GM12878 (cell line): Measurements from ENCODE around the gene FBXL7. TPM values are rescaled to one million over a fixed set of nuclear protein-coding genes. Genes with fewer than 3 reads are reported as not detected.

Experiments
- CHD1 ChIP-seq: IDR thresholded peaks from 2 replicates; pipeline ENCODE4 v1.6.1; 2012; ENCODE audit warnings: low read depth, low read length, improper control_type of control experiment
- HDAC6 ChIP-seq: fragments of 200-600 bp; sonication (generic); IDR thresholded peaks from one replicate; pipeline ENCODE4 v1.8.0; 2017; ENCODE audit warnings: antibody characterized with exemption; ENCODE audit not compliant: unreplicated experiment
- IKZF1 ChIP-seq: fragments of 450-650 bp; conservative IDR thresholded peaks from 2 replicates; pipeline ENCODE4 v1.6.1; 2017; ENCODE audit warnings: antibody characterized with exemption, mild to moderate bottlenecking
- MEF2B ChIP-seq: fragments of 450-650 bp; IDR thresholded peaks from 2 replicates; pipeline ENCODE4 v1.6.1; 2018; ENCODE audit warnings: mild to moderate bottlenecking, moderate library complexity; ENCODE audit not compliant: partially characterized antibody, poor library complexity, severe bottlenecking
- NR2C1 ChIP-seq: fragments of 450-650 bp; IDR thresholded peaks from 2 replicates; pipeline ENCODE4 v1.6.1; 2017; ENCODE audit warnings: antibody characterized with exemption, mild to moderate bottlenecking, moderate library complexity
- POLR2A ChIP-seq: IDR thresholded peaks from 2 replicates; pipeline ENCODE4 v1.6.1; 2011; ENCODE audit warnings: low read depth, mild to moderate bottlenecking, low read length
- SIX5 ChIP-seq: IDR thresholded peaks from 2 replicates; pipeline ENCODE4 v1.6.1; 2011; ENCODE audit warnings: mild to moderate bottlenecking, low read depth, low read length, moderate library complexity; ENCODE audit not compliant: severe bottlenecking
- SMC3 ChIP-seq: IDR thresholded peaks from 2 replicates; pipeline ENCODE4 v1.6.1; 2011; ENCODE audit warnings: low read length, improper control_type of control experiment, borderline replicate concordance
- ZNF622 ChIP-seq: fragments of 450-650 bp; IDR thresholded peaks from 2 replicates; pipeline ENCODE4 v1.6.1; 2017; ENCODE audit warnings: mild to moderate bottlenecking, inconsistent platforms
- polyA plus RNA-seq, 11 experiments: library from polyadenylated mRNA; depleted of rRNA in 4 of 11; unstranded in 6 of 11; stranded (reverse) in 5 of 11; fragments of >200 nt; fragmentation: Nextera tagmentation in 4 of 11; fragmentation: Illumina TruSeq in 1 of 11; extraction: Ambion mirVana in 4 of 11; extraction: Trizol in 1 of 11; gene quantifications; 1 replicate in 1 of 11; 2 replicates in 10 of 11; pipeline versions ENCODE4 v1.2.1 to v1.2.3, GENCODE V29; 2011 to 2016; ENCODE audit warnings: inconsistent platforms in 2 of 11, missing spikeins in 2 of 11, low read depth in 1 of 11
- total RNA-seq, 4 experiments: library from RNA; depleted of rRNA in 3 of 4; stranded (reverse); fragments of >200 nt in 3 of 4; fragmentation: Illumina TruSeq in 1 of 4; extraction: Trizol in 1 of 4; gene quantifications; 2 replicates each; pipeline versions ENCODE4 v1.2.1 to v1.2.3, GENCODE V29; 2013 to 2021
- TF ChIP-seq, protein P1 (sequence below): fragments of 150-350 bp; IDR thresholded peaks from 2 replicates; pipeline ENCODE4 v1.6.1; 2016; ENCODE audit warnings: low read depth, low read length
- TF ChIP-seq, protein P2 (sequence below): fragments of 450-650 bp; formaldehyde crosslinking; IDR thresholded peaks from 2 replicates; pipeline ENCODE4 v1.4.0; 2020; ENCODE audit warnings: mild to moderate bottlenecking, moderate library complexity

The FBXL7 gene
- total and polyA plus RNA-seq, 10 of the 15 experiments (the other 5 are each of a cell fraction or from before 2014, with no cell fraction given), result 0.03 to 0.44 (median 0.16) TPM

DNA sequence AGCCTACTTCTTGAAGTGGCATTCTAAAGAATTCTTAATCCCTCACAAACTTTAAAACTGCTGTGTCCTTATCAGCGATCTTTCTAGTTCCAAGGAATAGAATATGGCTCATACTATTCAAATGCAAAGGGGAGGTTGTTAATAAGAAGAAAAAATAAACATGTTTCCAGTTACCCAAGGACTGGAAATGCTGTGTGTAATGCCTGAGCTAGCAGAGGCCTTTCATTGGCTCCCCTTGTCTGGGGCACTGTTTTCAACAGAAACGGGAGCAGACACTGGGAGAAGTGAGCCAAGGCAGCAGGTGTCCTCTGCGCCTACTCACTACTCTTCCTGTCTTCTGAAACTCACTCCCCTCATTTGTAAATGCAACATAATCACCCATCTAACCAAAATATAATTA, 426.6 kb downstream of the FBXL7 start (continued):
- TF ChIP-seq, protein P1, sequence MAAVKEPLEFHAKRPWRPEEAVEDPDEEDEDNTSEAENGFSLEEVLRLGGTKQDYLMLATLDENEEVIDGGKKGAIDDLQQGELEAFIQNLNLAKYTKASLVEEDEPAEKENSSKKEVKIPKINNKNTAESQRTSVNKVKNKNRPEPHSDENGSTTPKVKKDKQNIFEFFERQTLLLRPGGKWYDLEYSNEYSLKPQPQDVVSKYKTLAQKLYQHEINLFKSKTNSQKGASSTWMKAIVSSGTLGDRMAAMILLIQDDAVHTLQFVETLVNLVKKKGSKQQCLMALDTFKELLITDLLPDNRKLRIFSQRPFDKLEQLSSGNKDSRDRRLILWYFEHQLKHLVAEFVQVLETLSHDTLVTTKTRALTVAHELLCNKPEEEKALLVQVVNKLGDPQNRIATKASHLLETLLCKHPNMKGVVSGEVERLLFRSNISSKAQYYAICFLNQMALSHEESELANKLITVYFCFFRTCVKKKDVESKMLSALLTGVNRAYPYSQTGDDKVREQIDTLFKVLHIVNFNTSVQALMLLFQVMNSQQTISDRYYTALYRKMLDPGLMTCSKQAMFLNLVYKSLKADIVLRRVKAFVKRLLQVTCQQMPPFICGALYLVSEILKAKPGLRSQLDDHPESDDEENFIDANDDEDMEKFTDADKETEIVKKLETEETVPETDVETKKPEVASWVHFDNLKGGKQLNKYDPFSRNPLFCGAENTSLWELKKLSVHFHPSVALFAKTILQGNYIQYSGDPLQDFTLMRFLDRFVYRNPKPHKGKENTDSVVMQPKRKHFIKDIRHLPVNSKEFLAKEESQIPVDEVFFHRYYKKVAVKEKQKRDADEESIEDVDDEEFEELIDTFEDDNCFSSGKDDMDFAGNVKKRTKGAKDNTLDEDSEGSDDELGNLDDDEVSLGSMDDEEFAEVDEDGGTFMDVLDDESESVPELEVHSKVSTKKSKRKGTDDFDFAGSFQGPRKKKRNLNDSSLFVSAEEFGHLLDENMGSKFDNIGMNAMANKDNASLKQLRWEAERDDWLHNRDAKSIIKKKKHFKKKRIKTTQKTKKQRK, result no peak
- TF ChIP-seq SIX5 (no peak), MEF2B (no peak), NR2C1 (no peak), SMC3 (no peak), ZNF622 (no peak), CHD1 (no peak), IKZF1 (no peak), POLR2A (no peak), HDAC6 (no peak)
- TF ChIP-seq, protein P2, sequence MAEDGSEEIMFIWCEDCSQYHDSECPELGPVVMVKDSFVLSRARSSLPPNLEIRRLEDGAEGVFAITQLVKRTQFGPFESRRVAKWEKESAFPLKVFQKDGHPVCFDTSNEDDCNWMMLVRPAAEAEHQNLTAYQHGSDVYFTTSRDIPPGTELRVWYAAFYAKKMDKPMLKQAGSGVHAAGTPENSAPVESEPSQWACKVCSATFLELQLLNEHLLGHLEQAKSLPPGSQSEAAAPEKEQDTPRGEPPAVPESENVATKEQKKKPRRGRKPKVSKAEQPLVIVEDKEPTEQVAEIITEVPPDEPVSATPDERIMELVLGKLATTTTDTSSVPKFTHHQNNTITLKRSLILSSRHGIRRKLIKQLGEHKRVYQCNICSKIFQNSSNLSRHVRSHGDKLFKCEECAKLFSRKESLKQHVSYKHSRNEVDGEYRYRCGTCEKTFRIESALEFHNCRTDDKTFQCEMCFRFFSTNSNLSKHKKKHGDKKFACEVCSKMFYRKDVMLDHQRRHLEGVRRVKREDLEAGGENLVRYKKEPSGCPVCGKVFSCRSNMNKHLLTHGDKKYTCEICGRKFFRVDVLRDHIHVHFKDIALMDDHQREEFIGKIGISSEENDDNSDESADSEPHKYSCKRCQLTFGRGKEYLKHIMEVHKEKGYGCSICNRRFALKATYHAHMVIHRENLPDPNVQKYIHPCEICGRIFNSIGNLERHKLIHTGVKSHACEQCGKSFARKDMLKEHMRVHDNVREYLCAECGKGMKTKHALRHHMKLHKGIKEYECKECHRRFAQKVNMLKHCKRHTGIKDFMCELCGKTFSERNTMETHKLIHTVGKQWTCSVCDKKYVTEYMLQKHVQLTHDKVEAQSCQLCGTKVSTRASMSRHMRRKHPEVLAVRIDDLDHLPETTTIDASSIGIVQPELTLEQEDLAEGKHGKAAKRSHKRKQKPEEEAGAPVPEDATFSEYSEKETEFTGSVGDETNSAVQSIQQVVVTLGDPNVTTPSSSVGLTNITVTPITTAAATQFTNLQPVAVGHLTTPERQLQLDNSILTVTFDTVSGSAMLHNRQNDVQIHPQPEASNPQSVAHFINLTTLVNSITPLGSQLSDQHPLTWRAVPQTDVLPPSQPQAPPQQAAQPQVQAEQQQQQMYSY, result no peak
